Activated T-helper 1 cell treated with anti-CD3 and anti-CD28 coated beads, Interleukin-2, amount 50 U/mL, for 16 hours (primary cell): Measurements from ENCODE around the gene ARIH1.

Source experiments
- DNase-seq, 2 donors: peaks; one replicate each; pipeline ENCODE4 v3.0.0-alpha.2; 2020; ENCODE audit warnings: low read depth in 1 of 2, low spot score in 1 of 2

The ARIH1 gene

DNA sequence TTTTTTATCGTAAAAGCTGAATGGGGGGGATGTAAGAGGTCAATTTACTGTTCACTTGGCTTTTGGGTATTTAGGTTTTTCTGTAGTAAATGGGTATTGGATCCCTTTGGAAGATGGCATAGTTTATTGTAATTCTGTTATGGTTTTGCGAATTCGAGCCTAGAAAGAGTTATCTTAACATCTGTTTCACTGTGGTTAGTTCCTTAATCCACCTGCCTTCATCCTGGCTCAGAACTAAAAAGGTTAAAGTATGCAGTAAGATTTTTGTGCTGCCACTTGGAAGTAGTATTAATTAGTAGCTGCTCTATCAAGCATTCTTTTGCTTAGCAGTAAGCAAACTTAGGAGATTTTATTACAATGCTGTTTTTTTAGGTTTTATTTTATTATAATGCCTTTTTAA, 62.4 kb downstream of the ARIH1 start:
- DNase-seq = no peak

GRCh38 chr15:72538931-72539330, 64.8 kb downstream of the ARIH1 start:
- DNase-seq = no peak

DNA sequence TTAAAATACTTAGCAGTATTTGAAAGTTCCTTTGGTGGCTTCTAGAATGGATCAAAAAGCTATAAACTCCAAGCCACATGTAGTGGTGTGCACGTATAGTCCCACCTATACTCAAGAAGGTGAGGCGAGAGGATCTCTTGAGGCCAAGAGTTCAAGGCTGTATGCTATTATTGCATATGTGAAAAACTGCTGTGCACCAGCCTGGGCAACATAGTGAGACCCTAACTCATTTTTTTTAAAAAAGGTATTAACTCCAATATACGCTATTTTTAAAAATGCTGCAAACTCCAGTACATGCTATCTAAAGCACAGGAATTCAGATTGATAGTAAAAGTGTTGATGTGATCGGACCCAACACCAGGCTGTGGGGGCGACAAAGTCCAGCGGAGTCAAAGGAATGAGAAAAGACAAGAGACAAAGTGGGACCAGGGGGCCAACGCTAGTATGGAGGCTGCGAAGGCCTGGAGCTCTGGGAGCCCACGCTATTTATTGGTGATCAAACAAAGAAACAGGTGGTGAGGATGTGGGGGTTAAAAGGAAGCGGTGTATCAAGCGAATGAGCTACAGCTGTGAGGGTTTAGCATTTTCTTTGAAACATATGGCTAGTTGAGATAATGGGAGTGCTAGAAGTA, 66.6 kb downstream of the ARIH1 start:
- no peak for DNase-seq

GRCh38 chr15:72541674-72542073, 67.5 kb downstream of the ARIH1 start:
- no peak for DNase-seq

- DNase-seq = no peak
These were observed 71.0 kb downstream of the ARIH1 start for GRCh38 chr15:72545156-72545555.

DNA sequence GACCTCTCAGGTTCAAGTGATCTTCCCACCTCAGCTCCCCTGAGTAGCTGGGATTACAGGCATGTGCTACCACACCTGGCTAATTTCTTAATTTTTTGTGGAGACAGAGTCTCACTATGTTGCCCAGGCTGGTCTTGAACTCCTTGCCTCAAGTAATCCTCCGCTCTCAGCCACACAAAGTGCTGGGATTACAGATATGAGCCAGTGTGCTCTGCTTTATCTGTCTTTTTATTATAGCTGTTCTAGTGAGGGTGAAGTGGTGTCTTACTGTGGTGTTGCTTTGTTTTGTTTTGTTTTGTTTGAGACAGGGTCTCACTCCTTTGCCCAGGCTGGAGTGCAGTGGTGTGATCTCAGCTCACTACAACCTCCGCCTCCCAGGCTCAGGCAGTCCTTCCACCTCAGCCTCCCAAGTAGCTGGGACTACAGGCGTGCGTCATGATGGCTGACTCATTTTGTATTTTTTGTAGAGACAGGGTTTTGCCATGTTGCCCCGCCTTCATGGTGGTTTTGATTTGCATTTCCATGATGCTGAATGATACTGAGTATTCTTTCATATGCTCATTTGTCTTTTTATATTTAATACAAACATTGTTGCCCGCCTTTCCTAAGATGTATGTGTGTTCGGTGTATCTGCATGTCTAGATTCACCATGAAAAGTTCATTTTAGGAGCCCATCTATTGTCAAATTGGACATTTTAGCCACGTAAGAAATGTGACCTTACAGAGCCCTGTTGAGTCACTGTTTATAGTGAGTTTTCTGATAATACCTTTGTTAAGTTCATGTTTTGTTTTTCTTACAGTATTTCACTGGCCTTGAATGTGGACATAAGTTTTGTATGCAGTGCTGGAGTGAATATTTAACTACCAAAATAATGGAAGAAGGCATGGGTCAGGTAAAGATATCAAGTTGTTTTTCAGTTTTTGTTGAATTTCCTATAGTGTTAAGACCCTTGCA, 80.6 kb downstream of the ARIH1 start:
- peak in 1 of 2 donors; percentile 17 for DNase-seq

DNA sequence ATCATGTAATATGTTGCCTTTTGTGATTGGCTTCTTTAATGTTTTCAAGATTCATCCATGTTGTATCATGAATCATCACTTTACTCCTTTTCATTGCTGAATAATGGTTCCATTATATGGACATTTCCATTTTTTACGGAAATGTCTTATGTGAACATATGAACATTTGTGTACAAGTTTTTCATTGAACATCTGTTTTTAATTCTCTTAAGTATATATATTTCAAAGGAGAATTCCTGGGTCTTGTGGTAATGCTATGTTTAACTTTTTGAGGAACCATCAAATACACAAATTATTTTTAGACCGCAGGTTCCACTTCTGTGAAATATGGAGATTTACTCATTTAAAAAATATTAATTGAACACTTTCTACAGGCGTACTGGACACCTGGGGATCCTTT, 85.7 kb downstream of the ARIH1 start:
- no peak for DNase-seq

DNA sequence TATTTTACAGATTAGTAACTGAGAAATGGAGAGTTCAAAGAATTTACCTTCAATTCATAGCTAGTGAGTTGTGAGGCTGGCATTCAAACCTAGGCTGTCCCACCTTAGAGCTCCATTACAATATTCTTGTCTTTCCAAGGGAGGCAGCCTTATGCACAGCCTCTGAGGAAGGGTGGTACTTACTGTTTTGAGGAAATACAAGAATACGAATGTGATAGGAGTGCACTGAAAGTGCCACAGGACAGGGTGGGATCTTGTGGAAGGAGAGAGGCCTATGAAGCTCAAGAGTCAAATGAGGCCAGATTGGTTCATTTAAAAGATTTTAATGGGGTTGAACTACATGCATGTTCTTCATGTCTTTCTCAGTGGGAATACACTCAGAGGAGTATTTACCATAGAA, 86.3 kb downstream of the ARIH1 start:
- no peak for DNase-seq

- no peak for DNase-seq
These were observed 88.3 kb downstream of the ARIH1 start for GRCh38 chr15:72562386-72562785.

DNA sequence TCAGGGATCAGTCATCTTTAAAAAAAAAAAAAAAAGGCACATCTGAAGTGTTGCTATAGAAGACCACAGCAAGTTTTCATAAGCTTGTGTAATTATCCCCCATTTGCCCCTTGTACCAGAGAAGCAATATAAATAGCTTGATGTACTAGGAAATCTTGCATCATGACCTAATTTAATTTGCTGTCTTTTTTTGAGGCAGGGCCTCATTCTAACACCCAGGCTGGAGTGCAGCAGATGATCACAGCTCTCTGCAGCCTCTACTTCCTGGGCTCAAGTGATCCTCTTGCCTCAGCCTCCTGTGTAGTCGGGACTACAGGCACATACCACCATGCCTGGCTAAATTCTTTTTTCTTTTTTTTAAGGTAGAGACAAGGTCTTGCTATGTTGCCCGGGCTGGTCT, 88.7 kb downstream of the ARIH1 start:
- no peak for DNase-seq

DNA sequence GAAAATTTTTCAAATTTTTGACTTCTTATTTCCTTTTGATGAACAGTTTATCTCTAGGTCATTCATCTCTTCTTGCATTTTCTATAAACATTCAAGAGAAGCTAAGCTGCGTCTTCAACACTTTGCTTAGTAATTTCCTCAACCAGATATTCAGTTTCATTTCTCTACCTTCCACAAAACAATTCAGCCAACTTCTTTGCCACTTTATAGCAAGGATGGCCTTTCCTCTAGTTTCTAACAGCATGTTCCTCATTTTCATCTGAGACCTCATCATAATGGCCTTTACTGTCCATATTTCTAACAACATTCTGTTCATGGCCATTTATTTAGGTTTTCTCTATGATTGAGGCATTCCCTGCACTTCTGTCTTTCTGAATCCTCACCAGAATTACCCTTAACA, 90.0 kb downstream of the ARIH1 start:
- no peak for DNase-seq

DNA sequence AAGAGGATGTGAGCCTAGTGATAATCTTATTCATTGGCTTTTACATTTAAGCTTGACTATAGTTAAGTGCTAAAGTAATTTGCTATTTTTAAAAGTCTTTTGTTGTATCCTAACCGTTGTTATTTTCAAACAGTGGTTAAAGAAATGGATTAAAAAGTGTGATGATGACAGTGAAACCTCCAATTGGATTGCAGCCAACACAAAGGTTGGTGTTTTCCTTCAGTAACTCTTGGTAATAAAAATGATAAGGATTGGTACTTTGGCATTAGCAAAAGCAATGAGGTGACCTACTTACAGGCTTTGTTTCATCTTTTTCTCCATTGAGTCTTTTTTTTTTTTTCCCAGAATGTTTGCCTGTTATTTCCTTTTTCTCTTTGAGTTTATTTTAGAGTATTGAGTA, 92.8 kb downstream of the ARIH1 start:
- no peak for DNase-seq

GRCh38 chr15:72570059-72570458, 95.9 kb downstream of the ARIH1 start:
- no peak for DNase-seq

- DNase-seq = no peak
These were observed 105.7 kb downstream of the ARIH1 start for GRCh38 chr15:72579814-72580213.

GRCh38 chr15:72584006-72584405, 109.9 kb downstream of the ARIH1 start:
- DNase-seq = no peak

DNA sequence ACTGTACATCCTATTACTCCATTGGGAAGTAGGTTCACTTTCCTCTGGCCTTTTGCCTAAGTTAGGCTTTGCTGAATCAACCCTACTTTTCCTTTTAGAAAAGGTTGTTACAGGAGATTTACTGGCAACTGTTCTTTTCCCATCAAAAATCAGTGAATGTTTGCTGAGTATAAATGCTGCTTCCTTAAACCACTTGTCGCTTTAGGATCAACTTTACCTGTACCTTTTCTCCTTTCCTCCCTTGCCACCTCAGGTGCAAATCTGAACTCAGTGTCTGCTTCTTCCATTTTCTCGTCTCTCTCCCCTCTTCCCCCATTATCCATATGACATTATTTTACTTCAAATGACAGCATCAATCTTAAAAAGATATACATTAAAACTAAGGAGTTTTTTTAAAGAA, 110.9 kb downstream of the ARIH1 start:
- no peak for DNase-seq

GRCh38 chr15:72585476-72586058, 111.4 kb downstream of the ARIH1 start:
- no peak for DNase-seq

DNA sequence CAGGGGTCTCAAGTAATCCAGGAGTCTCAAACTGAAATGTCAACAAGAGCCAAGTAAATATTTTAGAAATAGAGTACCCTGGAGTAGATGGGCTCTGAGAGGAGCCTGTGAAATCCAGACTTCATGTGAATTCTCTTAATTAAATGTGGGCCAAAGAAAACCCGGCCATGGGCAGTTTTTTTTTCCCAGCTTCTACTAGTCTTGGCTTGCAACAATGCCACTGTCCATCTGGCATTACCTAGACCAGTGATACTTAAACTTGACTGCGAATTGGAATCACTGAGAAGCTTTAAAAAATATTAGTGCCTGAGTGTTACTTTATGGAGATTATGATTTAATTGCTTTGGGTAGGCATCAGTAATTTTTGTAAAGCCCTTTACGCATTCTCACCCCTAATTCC, 114.0 kb downstream of the ARIH1 start:
- DNase-seq = no peak

- no peak for DNase-seq
These were observed 116.3 kb downstream of the ARIH1 start for GRCh38 chr15:72590427-72590826.

DNA sequence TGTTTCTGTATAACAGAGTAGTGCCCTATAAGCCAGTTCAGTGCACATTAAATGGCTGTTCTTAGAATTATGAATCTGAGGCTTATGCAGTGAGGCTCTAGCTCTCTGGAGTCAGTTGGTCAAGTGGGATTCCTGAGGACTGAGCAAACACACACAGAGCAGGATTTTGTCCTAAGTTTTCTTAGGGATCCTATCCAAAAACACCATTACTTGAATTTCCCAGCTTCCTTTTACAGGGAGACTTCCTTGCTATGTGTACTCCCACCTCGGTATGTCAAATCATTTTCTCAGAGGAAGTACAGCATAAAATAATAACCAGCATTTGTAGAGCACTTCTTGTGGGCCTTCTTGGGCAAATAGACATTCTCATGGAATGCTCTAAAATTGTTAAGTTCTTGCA, 117.2 kb downstream of the ARIH1 start:
- no peak for DNase-seq

DNA sequence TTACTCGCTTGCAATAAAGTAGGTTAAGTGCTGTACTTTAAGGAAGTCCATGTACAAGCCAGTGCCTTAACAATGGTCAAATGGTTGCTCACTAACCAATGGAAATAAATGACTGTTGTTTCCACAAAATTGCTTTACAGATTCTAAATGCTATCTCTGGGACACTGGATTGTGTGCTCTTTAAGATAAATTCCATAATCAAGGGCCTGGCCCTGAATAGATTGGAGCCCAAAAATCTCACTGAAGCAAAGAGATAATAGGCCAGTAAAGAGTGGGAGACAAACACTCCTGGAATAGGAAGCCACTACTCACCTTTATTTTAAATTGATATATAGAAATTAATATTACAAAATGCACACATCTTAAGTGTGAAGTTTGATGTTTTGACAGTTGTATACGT, 118.0 kb downstream of the ARIH1 start:
- no peak for DNase-seq

DNA sequence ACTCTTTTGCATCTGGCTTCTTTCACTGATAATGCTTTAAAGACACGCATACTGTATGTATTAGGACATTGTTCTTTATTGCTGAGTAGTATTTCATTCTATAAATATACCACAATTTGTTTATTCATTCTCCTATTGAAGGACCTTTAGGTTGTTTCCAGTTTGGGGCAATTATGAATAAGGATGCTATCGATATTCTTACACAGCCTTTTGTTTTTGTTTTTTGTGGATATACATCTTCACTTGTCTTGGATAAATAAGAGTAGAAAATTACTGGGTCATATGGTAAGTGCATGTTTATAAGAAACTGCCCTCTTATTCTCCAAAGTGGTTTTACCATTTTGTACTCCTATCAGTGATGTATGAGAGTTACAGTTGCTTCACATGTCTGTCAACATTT, 118.5 kb downstream of the ARIH1 start:
- DNase-seq = no peak
